ENCODE measurements around the gene FBXL12. TPM values are rescaled to one million over a fixed set of nuclear protein-coding genes. Genes with fewer than 3 reads are reported as not detected.
A peak's percentile ranks its signal among the peaks of the same experiment; 100 is the strongest.

Gene FBXL12
- total and polyA plus RNA-seq, 7 donors, result 10.4 to 22.1 (median 14.6) TPM

- no peaks in the 10 kb centered on the region for H3K9me3 ChIP-seq
- DNase-seq (no peak), ATAC-seq (no peak)
- H3K4me3 ChIP-seq, result no peak overlapping the region
- intact Hi-C loops (cut with DNase I), result loop anchor here (5.0 kb wide), 3 partner anchors 362 to 662 kb away; partner anchors contain the start of gene ZNF266 (in 1 of the 2)
- H3K27me3 ChIP-seq (ENCODE audit: insufficient read depth in 3 of 3, low read length in 2 of 3), result no peaks in the 10 kb centered on the region
- H3K27ac ChIP-seq, result no peak overlapping the region
- no peaks in the 10 kb centered on the region for H3K36me3 ChIP-seq (ENCODE audit: insufficient read depth in 1 of 2, low read depth in 1 of 2)
- H3K4me1 ChIP-seq, result no peaks in the 10 kb centered on the region
- no peak for TF ChIP-seq CTCF (IDR thresholded peaks at IDR 0.05)
These were observed 19.7 kb downstream of the FBXL12 start for GRCh38 chr19:9799162-9799561.

GRCh38 chr19:9797871-9798270, 21.0 kb downstream of the FBXL12 start:
- no peaks in the 10 kb centered on the region for H3K36me3 ChIP-seq (ENCODE audit: insufficient read depth in 1 of 2, low read depth in 1 of 2)
- H3K27ac ChIP-seq, result no peak overlapping the region
- no peak for DNase-seq
- no peak for TF ChIP-seq CTCF (IDR thresholded peaks at IDR 0.05)
- peaks cover 0 to 5% (median 0%) of the 10 kb centered on the region in 3 donors for H3K27me3 ChIP-seq (ENCODE audit: insufficient read depth in 3 of 3, low read length in 2 of 3)
- no peak for ATAC-seq
- intact Hi-C loops (cut with DNase I), result loop anchor here (2.0 to 5.0 kb wide), 5 partner anchors 211 to 661 kb away; partner anchors contain the start of gene ZNF266 (in 1 of the 2)
- no peaks in the 10 kb centered on the region for H3K4me1 ChIP-seq
- WGBS, 3 donors, result 80 to 87% (median 85%) methylated on average over 5 of the region's 5 CpGs
- H3K4me3 ChIP-seq, result no peak overlapping the region
- no peaks in the 10 kb centered on the region for H3K9me3 ChIP-seq

- H3K36me3 ChIP-seq (ENCODE audit: insufficient read depth in 1 of 2, low read depth in 1 of 2), result no peaks in the 10 kb centered on the region
- no peak overlapping the region for H3K27ac ChIP-seq
- ATAC-seq (peak; percentile 57 to 79 (median 72)), DNase-seq (peak; percentile 71 to 84)
- WGBS, 3 donors, result 45 to 53% (median 50%) methylated on average over 6 of the region's 6 CpGs
- TF ChIP-seq CTCF (IDR thresholded peaks at IDR 0.05), result peak; percentile 81
- H3K4me1 ChIP-seq, result no peaks in the 10 kb centered on the region
- peaks cover 0 to 8% (median 0%) of the 10 kb centered on the region in 3 donors for H3K27me3 ChIP-seq (ENCODE audit: insufficient read depth in 3 of 3, low read length in 2 of 3)
- H3K9me3 ChIP-seq, result no peaks in the 10 kb centered on the region
- intact Hi-C loops (cut with DNase I), result loop anchor here (1.0 to 5.0 kb wide), 7 partner anchors 209 to 660 kb away; partner anchors contain the start of genes ZNF266 (in 1 of the 2) and ZNF317 (in 1 of the 2)
- H3K4me3 ChIP-seq, result no peak overlapping the region
These were observed 22.6 kb downstream of the FBXL12 start for GRCh38 chr19:9796113-9796773.

- intact Hi-C loops (cut with DNase I), result loop anchor here (2.0 to 5.0 kb wide), 3 partner anchors 164 to 481 kb away; no protein-coding TSS in a partner anchor
- 12 to 14% (median 12%) methylated on average over 36 of the region's 36 CpGs for WGBS, 3 donors
- peaks cover 0 to 13% (median 0%) of the 10 kb centered on the region in 3 donors for H3K27me3 ChIP-seq (ENCODE audit: insufficient read depth in 3 of 3, low read length in 2 of 3)
- ATAC-seq (peak in 3 of 4 donors; percentile 9 to 31 (median 21)), DNase-seq (peak in 1 of 2 donors; percentile 69)
- TF ChIP-seq CTCF (IDR thresholded peaks at IDR 0.05), result no peak
- peak overlapping the region; percentile 67 for H3K4me3 ChIP-seq
- H3K27ac ChIP-seq, result peak overlapping the region; percentile 62
- no peaks in the 10 kb centered on the region for H3K9me3 ChIP-seq
- H3K4me1 ChIP-seq, result no peaks in the 10 kb centered on the region
- no peaks in the 10 kb centered on the region for H3K36me3 ChIP-seq (ENCODE audit: insufficient read depth in 1 of 2, low read depth in 1 of 2)
These were observed 25.7 kb downstream of the FBXL12 start for GRCh38 chr19:9793071-9793591.
